Measurements from ENCODE around the gene USP48.

The USP48 gene

GRCh38 chr1:21736011-21736410, 46.9 kb downstream of the USP48 start:
- DNase-seq, result no peak

GRCh38 chr1:21734526-21734925, 48.4 kb downstream of the USP48 start:
- no peak for DNase-seq

- no peak for DNase-seq
These were observed 50.3 kb downstream of the USP48 start for GRCh38 chr1:21732664-21733063.

GRCh38 chr1:21725748-21726392, 57.1 kb downstream of the USP48 start:
- DNase-seq, result no peak

GRCh38 chr1:21724570-21724969, 58.4 kb downstream of the USP48 start:
- no peak for DNase-seq

GRCh38 chr1:21724098-21724497, 58.9 kb downstream of the USP48 start:
- no peak for DNase-seq

- DNase-seq, result no peak
These were observed 61.5 kb downstream of the USP48 start for GRCh38 chr1:21721295-21721985.

- DNase-seq, result no peak
These were observed 66.8 kb downstream of the USP48 start for GRCh38 chr1:21716169-21716568.

- DNase-seq, result no peak
These were observed 75.1 kb downstream of the USP48 start for GRCh38 chr1:21707891-21708290.

- no peak for DNase-seq
These were observed 75.7 kb downstream of the USP48 start for GRCh38 chr1:21707086-21707840.

- no peak for DNase-seq
These were observed 76.7 kb downstream of the USP48 start for GRCh38 chr1:21706151-21706835.

- DNase-seq, result no peak
These were observed 77.5 kb downstream of the USP48 start for GRCh38 chr1:21705303-21705980.

- DNase-seq, result no peak
These were observed 78.8 kb downstream of the USP48 start for GRCh38 chr1:21704145-21704544.

- peak; percentile 19 for DNase-seq
These were observed 79.5 kb downstream of the USP48 start for GRCh38 chr1:21703318-21703963.

- no peak for DNase-seq
These were observed 80.2 kb downstream of the USP48 start for GRCh38 chr1:21702780-21703179.

GRCh38 chr1:21701401-21701800, 81.5 kb downstream of the USP48 start:
- no peak for DNase-seq

- no peak for DNase-seq
These were observed 82.9 kb downstream of the USP48 start for GRCh38 chr1:21700094-21700493.

GRCh38 chr1:21696931-21697330, 86.0 kb downstream of the USP48 start:
- no peak for DNase-seq

- no peak for DNase-seq
These were observed 89.2 kb downstream of the USP48 start for GRCh38 chr1:21693732-21694131.

- DNase-seq, result no peak
These were observed 91.2 kb downstream of the USP48 start for GRCh38 chr1:21691739-21692138.

- DNase-seq, result no peak
These were observed 93.1 kb downstream of the USP48 start for GRCh38 chr1:21689661-21690372.

- DNase-seq, result no peak
These were observed 95.8 kb downstream of the USP48 start for GRCh38 chr1:21687081-21687529.

Measured in CD4-positive, alpha-beta T cell treated with Interleukin-21 for 1 hour (primary cell).